Loucy (cell line): ENCODE results near the gene ACTN1.

Experiments
- EZH2phosphoT487 ChIP-seq: fragments of 200-600 bp; IDR thresholded peaks from 2 replicates; pipeline ENCODE4 v1.6.1; 2018; ENCODE audit warnings: antibody characterized with exemption, mild to moderate bottlenecking, moderate library complexity, borderline replicate concordance
- TF ChIP-seq, protein P1 (sequence below): fragments of 200-600 bp; sonication (generic); conservative IDR thresholded peaks from 2 replicates; pipeline ENCODE4 v1.5.1; 2014; ENCODE audit warnings: mild to moderate bottlenecking, antibody characterized with exemption, low read length

DNA sequence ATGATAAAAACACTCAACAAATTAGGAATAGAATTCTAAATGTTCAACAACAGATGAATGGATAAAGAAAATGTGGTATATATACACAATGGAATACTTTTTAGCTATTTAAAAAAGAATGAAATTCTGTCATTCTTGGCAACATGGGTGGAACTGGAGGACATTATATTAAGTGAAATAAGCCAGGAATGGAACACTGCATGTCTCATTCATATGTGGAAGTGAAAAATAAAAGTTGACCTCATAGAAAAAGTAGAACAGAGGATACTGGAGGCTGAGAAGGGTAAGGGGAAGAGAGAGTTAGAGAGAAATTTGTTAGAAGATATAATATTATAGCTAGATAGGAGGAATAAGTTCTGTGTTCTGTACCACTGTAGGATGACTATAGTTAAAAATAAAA, 150.4 kb downstream of the ACTN1 start:
- TF ChIP-seq, protein P1, sequence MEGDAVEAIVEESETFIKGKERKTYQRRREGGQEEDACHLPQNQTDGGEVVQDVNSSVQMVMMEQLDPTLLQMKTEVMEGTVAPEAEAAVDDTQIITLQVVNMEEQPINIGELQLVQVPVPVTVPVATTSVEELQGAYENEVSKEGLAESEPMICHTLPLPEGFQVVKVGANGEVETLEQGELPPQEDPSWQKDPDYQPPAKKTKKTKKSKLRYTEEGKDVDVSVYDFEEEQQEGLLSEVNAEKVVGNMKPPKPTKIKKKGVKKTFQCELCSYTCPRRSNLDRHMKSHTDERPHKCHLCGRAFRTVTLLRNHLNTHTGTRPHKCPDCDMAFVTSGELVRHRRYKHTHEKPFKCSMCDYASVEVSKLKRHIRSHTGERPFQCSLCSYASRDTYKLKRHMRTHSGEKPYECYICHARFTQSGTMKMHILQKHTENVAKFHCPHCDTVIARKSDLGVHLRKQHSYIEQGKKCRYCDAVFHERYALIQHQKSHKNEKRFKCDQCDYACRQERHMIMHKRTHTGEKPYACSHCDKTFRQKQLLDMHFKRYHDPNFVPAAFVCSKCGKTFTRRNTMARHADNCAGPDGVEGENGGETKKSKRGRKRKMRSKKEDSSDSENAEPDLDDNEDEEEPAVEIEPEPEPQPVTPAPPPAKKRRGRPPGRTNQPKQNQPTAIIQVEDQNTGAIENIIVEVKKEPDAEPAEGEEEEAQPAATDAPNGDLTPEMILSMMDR = no peak
- no peak for TF ChIP-seq EZH2phosphoT487
